Measurements from ENCODE around the gene MXD4.

DNA sequence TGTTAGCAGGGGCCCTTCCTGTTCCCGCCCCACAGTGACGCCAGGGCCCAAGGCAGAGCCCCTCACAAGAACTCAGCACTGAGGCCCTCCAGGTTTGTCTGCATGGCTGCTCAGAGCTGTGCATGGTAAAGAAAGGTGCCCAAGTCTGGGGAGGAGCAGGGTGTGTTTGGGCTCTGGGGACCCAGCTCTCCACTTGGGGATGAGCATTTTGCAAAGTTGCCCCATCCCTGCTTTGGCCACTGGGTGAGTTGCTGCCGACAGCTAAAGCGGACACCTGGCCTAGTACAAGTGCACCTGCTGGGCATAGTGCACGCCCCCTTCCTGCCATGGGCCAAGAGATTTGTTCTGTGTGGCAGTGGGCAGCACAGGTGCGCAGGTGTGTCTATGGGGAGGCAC lies 2.0 kb upstream of the MXD4 start:
- TF ChIP-seq, protein P1, sequence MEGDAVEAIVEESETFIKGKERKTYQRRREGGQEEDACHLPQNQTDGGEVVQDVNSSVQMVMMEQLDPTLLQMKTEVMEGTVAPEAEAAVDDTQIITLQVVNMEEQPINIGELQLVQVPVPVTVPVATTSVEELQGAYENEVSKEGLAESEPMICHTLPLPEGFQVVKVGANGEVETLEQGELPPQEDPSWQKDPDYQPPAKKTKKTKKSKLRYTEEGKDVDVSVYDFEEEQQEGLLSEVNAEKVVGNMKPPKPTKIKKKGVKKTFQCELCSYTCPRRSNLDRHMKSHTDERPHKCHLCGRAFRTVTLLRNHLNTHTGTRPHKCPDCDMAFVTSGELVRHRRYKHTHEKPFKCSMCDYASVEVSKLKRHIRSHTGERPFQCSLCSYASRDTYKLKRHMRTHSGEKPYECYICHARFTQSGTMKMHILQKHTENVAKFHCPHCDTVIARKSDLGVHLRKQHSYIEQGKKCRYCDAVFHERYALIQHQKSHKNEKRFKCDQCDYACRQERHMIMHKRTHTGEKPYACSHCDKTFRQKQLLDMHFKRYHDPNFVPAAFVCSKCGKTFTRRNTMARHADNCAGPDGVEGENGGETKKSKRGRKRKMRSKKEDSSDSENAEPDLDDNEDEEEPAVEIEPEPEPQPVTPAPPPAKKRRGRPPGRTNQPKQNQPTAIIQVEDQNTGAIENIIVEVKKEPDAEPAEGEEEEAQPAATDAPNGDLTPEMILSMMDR (IDR thresholded peaks at IDR 0.05 in 2 of 3, conservative IDR thresholded peaks at IDR 0.05 in 1 of 3; ENCODE audit: borderline replicate concordance in 1 of 3, insufficient read depth in 1 of 3, low read depth in 2 of 3, low read length in 2 of 3), result no peak
- TF ChIP-seq, protein P2, sequence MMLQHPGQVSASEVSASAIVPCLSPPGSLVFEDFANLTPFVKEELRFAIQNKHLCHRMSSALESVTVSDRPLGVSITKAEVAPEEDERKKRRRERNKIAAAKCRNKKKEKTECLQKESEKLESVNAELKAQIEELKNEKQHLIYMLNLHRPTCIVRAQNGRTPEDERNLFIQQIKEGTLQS (IDR thresholded peaks at IDR 0.05), result no peak
- no peak for TF ChIP-seq CEBPB (IDR thresholded peaks at IDR 0.05; ENCODE audit: low read depth)
- no peak for TF ChIP-seq POLR2A (IDR thresholded peaks at IDR 0.05; ENCODE audit: borderline replicate concordance, extremely low read depth, insufficient read depth, insufficient read length)
- TF ChIP-seq, protein P3, sequence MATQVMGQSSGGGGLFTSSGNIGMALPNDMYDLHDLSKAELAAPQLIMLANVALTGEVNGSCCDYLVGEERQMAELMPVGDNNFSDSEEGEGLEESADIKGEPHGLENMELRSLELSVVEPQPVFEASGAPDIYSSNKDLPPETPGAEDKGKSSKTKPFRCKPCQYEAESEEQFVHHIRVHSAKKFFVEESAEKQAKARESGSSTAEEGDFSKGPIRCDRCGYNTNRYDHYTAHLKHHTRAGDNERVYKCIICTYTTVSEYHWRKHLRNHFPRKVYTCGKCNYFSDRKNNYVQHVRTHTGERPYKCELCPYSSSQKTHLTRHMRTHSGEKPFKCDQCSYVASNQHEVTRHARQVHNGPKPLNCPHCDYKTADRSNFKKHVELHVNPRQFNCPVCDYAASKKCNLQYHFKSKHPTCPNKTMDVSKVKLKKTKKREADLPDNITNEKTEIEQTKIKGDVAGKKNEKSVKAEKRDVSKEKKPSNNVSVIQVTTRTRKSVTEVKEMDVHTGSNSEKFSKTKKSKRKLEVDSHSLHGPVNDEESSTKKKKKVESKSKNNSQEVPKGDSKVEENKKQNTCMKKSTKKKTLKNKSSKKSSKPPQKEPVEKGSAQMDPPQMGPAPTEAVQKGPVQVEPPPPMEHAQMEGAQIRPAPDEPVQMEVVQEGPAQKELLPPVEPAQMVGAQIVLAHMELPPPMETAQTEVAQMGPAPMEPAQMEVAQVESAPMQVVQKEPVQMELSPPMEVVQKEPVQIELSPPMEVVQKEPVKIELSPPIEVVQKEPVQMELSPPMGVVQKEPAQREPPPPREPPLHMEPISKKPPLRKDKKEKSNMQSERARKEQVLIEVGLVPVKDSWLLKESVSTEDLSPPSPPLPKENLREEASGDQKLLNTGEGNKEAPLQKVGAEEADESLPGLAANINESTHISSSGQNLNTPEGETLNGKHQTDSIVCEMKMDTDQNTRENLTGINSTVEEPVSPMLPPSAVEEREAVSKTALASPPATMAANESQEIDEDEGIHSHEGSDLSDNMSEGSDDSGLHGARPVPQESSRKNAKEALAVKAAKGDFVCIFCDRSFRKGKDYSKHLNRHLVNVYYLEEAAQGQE (IDR thresholded peaks at IDR 0.05; ENCODE audit: low read depth), result no peak
- no peak for TF ChIP-seq ZFX (IDR thresholded peaks at IDR 0.05)
- TF ChIP-seq, protein P4, sequence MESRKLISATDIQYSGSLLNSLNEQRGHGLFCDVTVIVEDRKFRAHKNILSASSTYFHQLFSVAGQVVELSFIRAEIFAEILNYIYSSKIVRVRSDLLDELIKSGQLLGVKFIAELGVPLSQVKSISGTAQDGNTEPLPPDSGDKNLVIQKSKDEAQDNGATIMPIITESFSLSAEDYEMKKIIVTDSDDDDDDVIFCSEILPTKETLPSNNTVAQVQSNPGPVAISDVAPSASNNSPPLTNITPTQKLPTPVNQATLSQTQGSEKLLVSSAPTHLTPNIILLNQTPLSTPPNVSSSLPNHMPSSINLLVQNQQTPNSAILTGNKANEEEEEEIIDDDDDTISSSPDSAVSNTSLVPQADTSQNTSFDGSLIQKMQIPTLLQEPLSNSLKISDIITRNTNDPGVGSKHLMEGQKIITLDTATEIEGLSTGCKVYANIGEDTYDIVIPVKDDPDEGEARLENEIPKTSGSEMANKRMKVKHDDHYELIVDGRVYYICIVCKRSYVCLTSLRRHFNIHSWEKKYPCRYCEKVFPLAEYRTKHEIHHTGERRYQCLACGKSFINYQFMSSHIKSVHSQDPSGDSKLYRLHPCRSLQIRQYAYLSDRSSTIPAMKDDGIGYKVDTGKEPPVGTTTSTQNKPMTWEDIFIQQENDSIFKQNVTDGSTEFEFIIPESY (IDR thresholded peaks at IDR 0.05; ENCODE audit: extremely low read depth, insufficient replicate concordance, low read length), result no peak
- TF ChIP-seq JUND (IDR thresholded peaks at IDR 0.05), result no peak
- no peak for TF ChIP-seq EZH2 (IDR thresholded peaks at IDR 0.05)
- TF ChIP-seq, protein P5, sequence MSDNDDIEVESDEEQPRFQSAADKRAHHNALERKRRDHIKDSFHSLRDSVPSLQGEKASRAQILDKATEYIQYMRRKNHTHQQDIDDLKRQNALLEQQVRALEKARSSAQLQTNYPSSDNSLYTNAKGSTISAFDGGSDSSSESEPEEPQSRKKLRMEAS (IDR thresholded peaks at IDR 0.05), result no peak
